ELF-1 (cell line): Measurements from ENCODE around the gene RGS3.
A peak's percentile ranks its signal among the peaks of the same experiment; 100 is the strongest.

Experiments used
- DNase-seq: peaks from one replicate; pipeline ENCODE4 v3.0.0-alpha.2; 2016; ENCODE audit warnings: low read depth, low spot score

The RGS3 gene

GRCh38 chr9:113618836-113619490 lies 155.4 kb downstream of the RGS3 start:
- DNase-seq: no peak

GRCh38 chr9:113619491-113620376 lies 156.2 kb downstream of the RGS3 start:
- DNase-seq: no peak

DNA sequence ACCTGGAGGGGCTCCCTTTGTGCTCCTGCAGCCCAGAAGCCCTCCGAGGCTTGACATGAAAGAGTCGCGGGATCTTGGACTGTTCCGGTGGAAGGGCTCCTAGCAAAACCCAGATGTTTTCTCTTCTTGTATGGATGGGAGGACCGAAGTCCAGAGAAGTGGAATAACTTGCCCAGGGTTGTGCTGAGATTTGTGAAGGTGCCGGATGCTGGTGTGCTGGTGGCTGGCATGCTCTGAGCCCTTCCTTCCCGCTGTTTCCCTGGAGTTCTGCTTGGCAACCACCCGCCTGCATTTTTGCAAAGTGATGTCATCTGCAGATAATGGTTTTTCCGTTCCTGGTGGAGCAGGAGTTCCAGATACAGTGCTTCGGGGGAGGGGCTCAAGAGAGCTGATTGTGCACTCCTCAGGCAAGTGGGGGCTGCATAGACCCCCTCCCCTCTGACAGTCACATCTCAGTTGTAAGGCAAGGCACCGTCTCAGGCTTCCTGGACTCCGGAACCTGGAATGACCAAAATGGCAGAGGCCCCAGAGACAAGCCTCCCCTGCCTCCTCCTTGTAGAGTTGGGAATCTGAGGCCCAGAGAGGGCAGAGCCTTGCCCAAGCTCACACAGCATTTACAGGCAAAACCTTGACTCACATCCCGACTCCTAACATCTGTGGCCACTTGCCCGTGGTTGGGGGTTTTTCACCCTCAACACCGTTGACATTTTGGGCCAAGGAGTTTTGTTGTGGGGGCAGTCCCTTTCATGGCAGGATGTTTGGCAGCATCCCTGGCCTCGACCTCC lies 157.0 kb downstream of the RGS3 start:
- peak; percentile 96 for DNase-seq

GRCh38 chr9:113621309-113621791 lies 157.8 kb downstream of the RGS3 start:
- DNase-seq: peak; percentile 79

GRCh38 chr9:113621980-113622379 lies 158.5 kb downstream of the RGS3 start:
- no peak for DNase-seq

DNA sequence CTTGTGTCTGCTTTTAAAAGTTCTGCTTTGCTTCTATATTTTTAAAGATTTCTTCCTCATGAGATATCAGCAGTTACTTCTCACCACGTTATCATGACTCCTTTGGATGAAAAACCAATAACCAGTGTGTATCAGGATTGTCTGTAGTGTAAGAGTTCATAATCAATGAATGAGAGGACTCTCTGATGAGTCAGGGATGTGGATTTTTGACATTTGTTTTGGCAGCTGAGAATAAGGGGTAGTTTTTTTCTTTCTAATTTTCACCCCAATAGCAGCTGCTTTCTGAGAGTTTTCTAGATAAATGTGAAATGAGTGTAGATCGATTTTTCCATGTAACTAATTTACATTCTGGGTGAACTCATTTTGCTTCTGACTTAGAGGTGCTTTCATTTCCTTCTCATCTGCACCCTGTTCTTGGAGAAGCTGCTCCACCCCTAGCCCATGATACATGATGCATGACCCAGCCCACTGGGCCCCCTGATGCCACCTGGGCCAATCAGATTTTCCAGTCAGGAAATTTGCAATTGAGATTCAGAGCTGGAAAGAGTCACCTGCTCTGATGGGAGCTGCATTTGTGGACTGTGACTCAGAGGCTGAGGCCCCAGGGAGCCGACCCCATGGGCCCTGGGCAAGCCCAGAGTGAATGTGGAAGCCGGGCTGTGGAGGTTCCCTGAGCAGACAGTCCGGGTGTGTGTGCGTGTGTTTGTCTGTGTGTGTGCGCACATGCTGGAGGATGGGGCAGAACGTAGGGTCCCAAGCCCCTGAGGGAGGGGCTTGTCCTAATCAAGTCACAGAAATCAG lies 159.3 kb downstream of the RGS3 start:
- peak; percentile 86 for DNase-seq

GRCh38 chr9:113623851-113624485 lies 160.4 kb downstream of the RGS3 start:
- DNase-seq: no peak

GRCh38 chr9:113624721-113625120 lies 161.2 kb downstream of the RGS3 start:
- DNase-seq: no peak

- DNase-seq: no peak
Observed at GRCh38 chr9:113625486-113625885, 162.0 kb downstream of the RGS3 start.

DNA sequence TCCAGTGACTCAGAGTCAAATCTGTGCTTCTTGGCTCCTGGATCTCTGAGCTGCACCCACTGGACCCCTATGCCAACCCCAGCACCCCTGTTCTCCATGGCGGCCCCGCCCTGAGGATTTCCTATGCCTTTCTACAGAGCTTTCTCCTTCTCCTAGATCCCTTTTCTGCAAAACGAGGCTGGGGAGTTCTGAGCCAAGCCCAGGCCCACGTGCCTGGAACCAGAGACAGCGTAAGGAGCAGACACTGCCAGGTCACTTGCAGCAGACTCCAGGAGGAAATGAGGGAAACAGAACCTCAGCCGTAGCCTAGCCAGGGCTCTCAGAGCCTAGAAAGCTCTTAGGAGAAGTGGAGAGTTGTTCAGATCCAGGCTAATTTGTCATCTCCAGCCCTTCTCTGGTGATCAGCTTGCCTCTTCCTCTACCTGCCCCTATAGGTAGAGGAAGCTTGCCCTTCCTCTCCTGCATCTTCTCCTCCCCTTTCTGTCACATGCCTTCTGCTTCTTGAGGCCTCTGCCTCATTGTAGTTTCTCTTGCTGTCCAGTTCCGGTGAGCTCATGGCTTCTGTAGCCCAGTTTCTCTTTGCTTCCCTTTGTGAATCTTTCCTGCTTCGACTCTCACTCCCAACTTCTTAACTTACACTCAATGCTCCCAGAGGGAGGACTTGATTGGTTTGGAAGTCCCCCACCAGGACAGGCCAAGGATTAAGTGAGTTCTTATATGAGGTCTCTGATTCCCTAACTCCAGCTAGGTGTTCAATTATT lies 163.4 kb downstream of the RGS3 start:
- DNase-seq: no peak

- no peak for DNase-seq
Observed at GRCh38 chr9:113628621-113629020, 165.1 kb downstream of the RGS3 start.

DNA sequence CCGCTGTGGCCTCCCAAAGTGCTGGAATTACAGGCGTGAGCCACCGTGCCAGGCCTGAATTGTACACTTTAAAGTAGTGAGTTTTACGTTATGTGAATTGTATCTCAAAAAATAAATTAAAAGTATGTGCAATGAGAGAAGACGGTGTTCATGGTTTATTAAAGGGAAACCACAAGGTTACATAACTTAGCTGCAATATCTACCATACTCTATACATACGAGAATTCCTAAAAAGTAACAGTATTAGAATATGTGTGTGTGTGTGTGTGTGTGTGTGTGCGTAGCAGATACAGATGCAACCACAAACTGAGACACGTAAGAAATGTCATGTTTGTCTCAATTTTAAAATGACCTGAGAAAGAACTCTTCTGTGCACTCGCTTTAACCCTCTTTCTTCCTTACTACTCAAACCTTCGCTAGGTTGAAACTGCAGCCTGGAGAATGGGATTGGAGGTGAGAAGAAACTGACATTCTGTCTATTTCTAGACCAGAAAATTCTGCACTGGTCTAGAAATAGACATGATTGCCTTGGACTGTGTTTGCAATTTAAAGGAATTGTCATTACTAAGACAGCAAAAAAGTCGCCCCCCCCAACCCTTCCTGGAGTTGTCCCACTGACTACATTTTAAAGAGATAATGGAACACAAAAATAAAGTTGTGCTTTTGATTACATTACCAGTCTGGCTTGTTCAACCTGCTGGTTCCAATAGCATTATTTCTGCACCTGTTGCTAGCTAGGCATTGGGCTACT lies 167.0 kb downstream of the RGS3 start:
- no peak for DNase-seq

GRCh38 chr9:113631137-113631765 lies 167.7 kb downstream of the RGS3 start:
- DNase-seq: no peak

DNA sequence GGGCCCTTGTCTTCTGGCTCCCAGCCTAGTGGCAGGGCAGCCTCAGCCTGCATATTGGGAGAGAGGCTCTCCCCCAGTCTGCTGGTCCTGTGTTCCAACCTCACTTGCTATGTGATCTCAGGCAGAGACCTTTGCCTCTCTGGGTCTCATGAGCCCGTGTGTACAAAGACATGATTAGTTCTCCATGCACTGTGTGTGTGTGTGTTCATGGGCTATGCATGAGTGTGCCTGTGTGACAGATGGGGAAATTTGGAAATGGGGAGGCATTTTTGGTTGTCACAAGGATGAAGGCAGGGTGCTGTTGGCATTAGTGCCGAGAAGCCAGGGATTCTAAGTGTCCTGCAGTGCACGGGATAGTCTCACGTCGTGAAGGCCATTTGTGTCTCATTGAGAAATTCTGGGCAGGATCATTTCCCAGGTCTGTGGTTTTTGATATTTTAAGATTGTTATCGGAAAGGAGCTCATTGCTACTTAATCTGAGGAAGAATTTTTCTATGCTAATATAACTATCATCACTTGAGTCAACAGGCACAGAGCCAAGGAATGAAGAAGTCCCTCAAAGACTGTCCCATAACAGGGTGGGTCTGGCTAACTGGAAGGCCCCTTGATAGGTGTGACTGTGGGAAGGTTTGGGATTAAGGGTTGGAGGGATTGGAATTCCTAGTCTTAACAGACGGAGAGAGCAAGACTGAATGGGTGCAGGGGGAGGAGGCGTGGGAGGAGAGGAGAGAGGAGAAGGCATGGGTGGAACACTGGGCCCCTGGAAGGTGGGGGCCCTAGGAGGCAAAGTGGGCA lies 168.5 kb downstream of the RGS3 start:
- no peak for DNase-seq

DNA sequence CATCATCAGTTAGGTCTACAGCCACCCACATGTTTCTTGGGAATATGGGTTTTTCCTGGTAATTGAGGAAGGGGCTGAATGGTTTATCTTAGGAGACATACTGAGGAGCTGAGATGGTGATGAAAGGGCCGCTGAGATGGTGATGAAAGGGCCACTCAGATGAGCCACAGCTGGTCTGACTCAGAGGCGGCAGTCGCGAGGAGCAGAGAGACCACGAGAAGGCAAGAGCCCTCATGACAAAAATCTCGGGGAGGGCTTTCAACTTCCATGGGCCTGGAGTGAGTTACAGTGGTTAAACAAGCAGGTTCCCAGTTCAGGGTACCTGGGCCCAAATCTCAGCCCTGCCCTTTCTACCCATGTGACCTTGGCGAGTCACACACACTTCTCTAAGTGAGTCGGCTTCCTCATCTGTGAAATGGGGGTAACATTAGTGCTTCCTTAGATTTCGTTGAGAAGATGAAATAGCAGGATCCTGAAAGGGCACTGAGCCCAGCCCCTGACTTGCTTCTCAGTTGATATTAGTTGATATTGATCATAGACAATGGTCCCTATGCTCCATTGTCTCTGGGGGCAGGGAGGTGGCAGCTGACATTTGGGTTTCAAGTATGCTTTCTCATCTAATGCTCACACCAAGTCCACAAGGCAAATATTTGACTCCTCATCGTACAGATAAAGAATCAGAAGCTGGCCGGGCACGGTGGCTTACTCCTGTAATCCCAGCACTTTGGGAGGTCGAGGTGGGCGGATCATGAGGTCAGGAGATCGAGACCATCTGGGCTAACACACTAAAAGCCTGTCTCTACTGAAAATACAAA lies 169.5 kb downstream of the RGS3 start:
- no peak for DNase-seq

GRCh38 chr9:113633782-113634595 lies 170.5 kb downstream of the RGS3 start:
- DNase-seq: peak; percentile 63
